Fibroblast of lung (primary cell): ENCODE data around the gene HSPA9. TPM values are rescaled to one million over a fixed set of nuclear protein-coding genes. Genes with fewer than 3 reads are reported as not detected.

Experiments used
- DNase-seq, 2 donors: peaks; one replicate each; pipeline versions ENCODE4 v3.0.0 to v3.0.0-alpha.2; 2010; ENCODE audit warnings: low read depth in 2 of 2
- H2AFZ ChIP-seq: 2 replicates; pipeline ENCODE4 v1.5.1; 2012; ENCODE audit warnings: low read length, control low read depth, inconsistent platforms
- H3K27ac ChIP-seq: 2 replicates; pipeline ENCODE4 v1.5.1; 2011; ENCODE audit warnings: low read length, control low read depth; ENCODE audit not compliant: insufficient read depth
- H3K27me3 ChIP-seq: 2 replicates; pipeline ENCODE4 v1.5.1; 2011; ENCODE audit warnings: mild to moderate bottlenecking, low read length; ENCODE audit not compliant: control insufficient read depth, insufficient read depth
- H3K36me3 ChIP-seq: 2 replicates; pipeline ENCODE4 v1.5.1; 2011; ENCODE audit warnings: low read length; ENCODE audit not compliant: control insufficient read depth, insufficient read depth
- H3K4me1 ChIP-seq: 2 replicates; pipeline ENCODE4 v1.5.1; 2011; ENCODE audit warnings: low read length; ENCODE audit not compliant: control insufficient read depth, insufficient read depth; ENCODE audit errors: extremely low read depth
- H3K4me2 ChIP-seq: 2 replicates; pipeline ENCODE4 v1.5.1; 2011; ENCODE audit warnings: low read length, control low read depth; ENCODE audit not compliant: insufficient read depth; ENCODE audit errors: extremely low read depth
- H3K4me3 ChIP-seq, 4 experiments: fragments of 200-600 bp in 1 of 4; sonication (generic) in 1 of 4; replicated peaks in 1 of 4; 2 replicates each; pipeline ENCODE4 v1.5.1; 2011 to 2016; ENCODE audit warnings: low read length in 4 of 4, low read depth in 3 of 4, mild to moderate bottlenecking in 3 of 4, control low read depth in 2 of 4, inconsistent platforms in 1 of 4, mixed read lengths in 1 of 4; ENCODE audit not compliant: insufficient read depth in 1 of 4; ENCODE audit errors: control extremely low read depth in 1 of 4
- H3K79me2 ChIP-seq: 2 replicates; pipeline ENCODE4 v1.5.1; 2012; ENCODE audit warnings: mild to moderate bottlenecking, low read length, inconsistent platforms; ENCODE audit not compliant: control insufficient read depth, insufficient read depth
- H3K9ac ChIP-seq: 2 replicates; pipeline ENCODE4 v1.5.1; 2011; ENCODE audit warnings: mild to moderate bottlenecking, low read length, control low read depth; ENCODE audit not compliant: insufficient read depth
- H3K9me3 ChIP-seq: 2 replicates; pipeline ENCODE4 v1.5.1; 2012; ENCODE audit warnings: low read depth, low read length; ENCODE audit not compliant: control insufficient read depth, insufficient read depth
- H4K20me1 ChIP-seq: 2 replicates; pipeline ENCODE4 v1.5.1; 2011; ENCODE audit warnings: low read length; ENCODE audit not compliant: control insufficient read depth, insufficient read depth; ENCODE audit errors: extremely low read depth
- EZH2 ChIP-seq: IDR thresholded peaks from 2 replicates; pipeline ENCODE4 v1.5.1; 2012; ENCODE audit warnings: low read length, control low read depth, mild to moderate bottlenecking; ENCODE audit errors: missing control alignments
- polyA plus RNA-seq, 2 donors: library from polyadenylated mRNA; depleted of rRNA in 1 of 2; stranded (reverse) in 1 of 2; unstranded in 1 of 2; fragments of >200 nt; gene quantifications; 2 replicates each; pipeline ENCODE4 v1.2.1, GENCODE V29; 2011 to 2012; ENCODE audit warnings: missing spikeins in 1 of 2
- total RNA-seq: library from RNA; depleted of rRNA; stranded (reverse); fragments of >200 nt; gene quantifications from 2 replicates; pipeline ENCODE4 v1.2.1, GENCODE V29; 2014
- TF ChIP-seq, protein P1 (sequence below), 2 donors: IDR thresholded peaks in 1 of 2; conservative IDR thresholded peaks in 1 of 2; 1 replicate in 1 of 2; 2 replicates in 1 of 2; pipeline ENCODE4 v1.5.1; 2011 to 2012; ENCODE audit warnings: low read length in 2 of 2, control low read depth in 1 of 2, inconsistent platforms in 1 of 2, low read depth in 1 of 2, mild to moderate bottlenecking in 1 of 2

HSPA9 gene
- total and polyA plus RNA-seq, 2 donors (not counting 1 experiment from before 2014, with no cell fraction given), result 148 to 522 TPM

DNA sequence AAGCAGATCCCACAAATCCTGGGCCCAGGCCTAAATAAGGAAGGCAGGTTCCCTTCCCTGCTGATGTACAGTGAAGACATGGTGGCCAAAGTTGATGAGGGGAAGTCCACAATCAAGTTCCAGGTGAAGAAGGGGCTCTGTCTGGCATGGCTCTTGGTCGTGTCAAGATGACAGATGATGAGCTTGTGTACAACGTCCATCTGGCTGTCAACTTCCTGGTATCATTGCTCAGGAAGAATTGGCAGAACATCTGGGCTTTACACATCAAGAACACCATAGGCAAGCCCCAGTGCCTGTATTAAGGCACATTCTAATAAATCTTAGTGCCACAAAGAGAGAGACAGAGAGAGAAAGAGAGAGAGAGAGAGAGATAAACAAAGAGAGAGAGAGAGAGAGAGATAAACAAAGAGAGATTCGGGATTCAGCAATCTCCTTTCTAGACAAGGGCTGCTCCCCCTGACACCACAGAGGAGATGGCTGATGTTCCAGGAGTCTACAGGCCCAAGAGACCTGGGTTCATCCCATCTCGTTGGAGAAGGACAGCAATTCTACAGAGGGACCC is 45.5 kb upstream of the HSPA9 start:
- Histone ChIP-seq H3K9ac (no peak overlapping the region), H3K4me1 (no peaks in the 10 kb centered on the region), H3K79me2 (no peaks in the 10 kb centered on the region), H3K9me3 (no peaks in the 10 kb centered on the region), H3K4me2 (no peak overlapping the region), H3K4me3 (no peak overlapping the region), H3K27me3 (no peaks in the 10 kb centered on the region), H3K27ac (no peak overlapping the region), H2AFZ (no peak overlapping the region), H3K36me3 (no peaks in the 10 kb centered on the region), H4K20me1 (no peaks in the 10 kb centered on the region)
- no peak for DNase-seq
- TF ChIP-seq EZH2, result no peak
- TF ChIP-seq, protein P1, sequence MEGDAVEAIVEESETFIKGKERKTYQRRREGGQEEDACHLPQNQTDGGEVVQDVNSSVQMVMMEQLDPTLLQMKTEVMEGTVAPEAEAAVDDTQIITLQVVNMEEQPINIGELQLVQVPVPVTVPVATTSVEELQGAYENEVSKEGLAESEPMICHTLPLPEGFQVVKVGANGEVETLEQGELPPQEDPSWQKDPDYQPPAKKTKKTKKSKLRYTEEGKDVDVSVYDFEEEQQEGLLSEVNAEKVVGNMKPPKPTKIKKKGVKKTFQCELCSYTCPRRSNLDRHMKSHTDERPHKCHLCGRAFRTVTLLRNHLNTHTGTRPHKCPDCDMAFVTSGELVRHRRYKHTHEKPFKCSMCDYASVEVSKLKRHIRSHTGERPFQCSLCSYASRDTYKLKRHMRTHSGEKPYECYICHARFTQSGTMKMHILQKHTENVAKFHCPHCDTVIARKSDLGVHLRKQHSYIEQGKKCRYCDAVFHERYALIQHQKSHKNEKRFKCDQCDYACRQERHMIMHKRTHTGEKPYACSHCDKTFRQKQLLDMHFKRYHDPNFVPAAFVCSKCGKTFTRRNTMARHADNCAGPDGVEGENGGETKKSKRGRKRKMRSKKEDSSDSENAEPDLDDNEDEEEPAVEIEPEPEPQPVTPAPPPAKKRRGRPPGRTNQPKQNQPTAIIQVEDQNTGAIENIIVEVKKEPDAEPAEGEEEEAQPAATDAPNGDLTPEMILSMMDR (conservative IDR thresholded peaks at IDR 0.05 in 1 of 2, IDR thresholded peaks at IDR 0.05 in 1 of 2; ENCODE audit: low read depth in 1 of 2, low read length in 2 of 2), result no peak

- H3K79me2 ChIP-seq, result no peaks in the 10 kb centered on the region
- H4K20me1 ChIP-seq, result no peaks in the 10 kb centered on the region
- H3K27me3 ChIP-seq, result no peaks in the 10 kb centered on the region
- H3K27ac ChIP-seq, result no peak overlapping the region
- H3K9me3 ChIP-seq, result no peaks in the 10 kb centered on the region
- DNase-seq, result no peak
- no peaks in the 10 kb centered on the region for H3K36me3 ChIP-seq
- no peak overlapping the region for H3K9ac ChIP-seq
- H2AFZ ChIP-seq, result no peak overlapping the region
- no peaks in the 10 kb centered on the region for H3K4me1 ChIP-seq
- no peak overlapping the region for H3K4me3 ChIP-seq
- H3K4me2 ChIP-seq, result no peak overlapping the region
- TF ChIP-seq EZH2, result no peak
- TF ChIP-seq, protein P1 (conservative IDR thresholded peaks at IDR 0.05 in 1 of 2, IDR thresholded peaks at IDR 0.05 in 1 of 2; ENCODE audit: low read depth in 1 of 2, low read length in 2 of 2), result no peak
Observed at GRCh38 chr5:138616508-138616907, 41.3 kb upstream of the HSPA9 start.

DNA sequence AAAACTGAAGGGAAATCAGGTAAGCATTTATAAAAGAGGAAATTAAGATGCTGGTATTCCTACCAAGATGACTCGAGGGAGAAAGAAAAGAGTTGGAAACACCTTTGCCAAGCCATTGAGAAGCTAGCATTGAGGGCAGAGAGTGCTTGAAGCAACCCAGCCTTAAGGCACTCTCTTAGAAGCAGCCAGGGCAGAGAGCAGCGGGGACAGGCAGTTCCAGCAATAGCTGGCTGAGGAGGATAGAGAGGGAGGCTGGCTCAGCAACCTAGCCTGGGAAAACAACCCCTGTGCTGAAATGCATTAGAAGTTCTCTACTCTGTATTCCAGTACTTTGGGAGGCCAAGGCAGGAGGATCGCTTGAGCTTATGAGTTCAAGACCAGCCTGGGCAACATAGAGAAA is 40.3 kb upstream of the HSPA9 start:
- no peak for DNase-seq
- no peak overlapping the region for H3K4me3 ChIP-seq
- H3K27me3 ChIP-seq, result no peaks in the 10 kb centered on the region
- no peaks in the 10 kb centered on the region for H3K36me3 ChIP-seq
- no peaks in the 10 kb centered on the region for H3K79me2 ChIP-seq
- TF ChIP-seq EZH2, result no peak
- TF ChIP-seq, protein P1 (conservative IDR thresholded peaks at IDR 0.05 in 1 of 2, IDR thresholded peaks at IDR 0.05 in 1 of 2; ENCODE audit: low read depth in 1 of 2, low read length in 2 of 2), result no peak
- no peak overlapping the region for H3K9ac ChIP-seq
- H3K27ac ChIP-seq, result no peak overlapping the region
- H3K9me3 ChIP-seq, result no peaks in the 10 kb centered on the region
- peaks cover 2% of the 10 kb centered on the region for H3K4me1 ChIP-seq
- H4K20me1 ChIP-seq, result no peaks in the 10 kb centered on the region
- H3K4me2 ChIP-seq, result no peak overlapping the region
- no peak overlapping the region for H2AFZ ChIP-seq
